Karpas-422 (cell line): ENCODE data around the gene RELN. TPM values are rescaled to one million over a fixed set of nuclear protein-coding genes. Genes with fewer than 3 reads are reported as not detected.
"Not testable (repeated sequence)": the region's sequence is repeated elsewhere in the genome, so short reads cannot be mapped to it uniquely, and the experiment has no call there.

Experiments
- DNase-seq: peaks from one replicate; pipeline ENCODE4 v3.0.0-alpha.2; 2015
- H2AFZ ChIP-seq: fragments of 200-600 bp; sonication (generic); 2 replicates; pipeline ENCODE4 v1.6.1; 2014; ENCODE audit warnings: antibody characterized with exemption, low read length, mixed read lengths
- H3K27ac ChIP-seq: fragments of 200-600 bp; sonication (generic); 2 replicates; pipeline ENCODE4 v1.5.1; 2014; ENCODE audit warnings: mild to moderate bottlenecking, low read length, moderate library complexity
- H3K27me3 ChIP-seq: fragments of 200-600 bp; sonication (generic); 2 replicates; pipeline ENCODE4 v1.6.1; 2014; ENCODE audit warnings: low read length, mixed read lengths
- H3K36me3 ChIP-seq: fragments of 200-600 bp; sonication (generic); 2 replicates; pipeline ENCODE4 v1.6.1; 2014; ENCODE audit warnings: low read length, mixed read lengths; ENCODE audit not compliant: insufficient read depth
- H3K4me1 ChIP-seq: fragments of 200-600 bp; sonication (generic); 2 replicates; pipeline ENCODE4 v1.6.1; 2014; ENCODE audit warnings: mild to moderate bottlenecking, low read length, mixed read lengths
- H3K4me2 ChIP-seq: fragments of 200-600 bp; sonication (generic); 2 replicates; pipeline ENCODE4 v1.6.1; 2014; ENCODE audit warnings: low read length, low read depth, mild to moderate bottlenecking; ENCODE audit not compliant: poor library complexity, severe bottlenecking
- H3K4me3 ChIP-seq: fragments of 200-600 bp; sonication (generic); 2 replicates; pipeline ENCODE4 v1.5.1; 2014; ENCODE audit warnings: mild to moderate bottlenecking, antibody characterized with exemption, low read length, mixed read lengths
- H3K79me2 ChIP-seq: fragments of 200-600 bp; sonication (generic); 2 replicates; pipeline ENCODE4 v1.6.1; 2014; ENCODE audit warnings: mild to moderate bottlenecking, low read length, mixed read lengths
- H3K9ac ChIP-seq: fragments of 200-600 bp; sonication (generic); 2 replicates; pipeline ENCODE4 v1.6.0; 2014; ENCODE audit warnings: low read length
- H3K9me2 ChIP-seq: fragments of 200-600 bp; sonication (generic), shearing (Covaris generic); replicated peaks from 2 replicates; pipeline ENCODE4 v1.6.0; 2014; ENCODE audit warnings: mild to moderate bottlenecking, low read length, moderate library complexity; ENCODE audit not compliant: insufficient read depth
- H3K9me3 ChIP-seq: fragments of 300-700, 200-600 bp; sonication (generic); 2 replicates; pipeline ENCODE4 v1.6.1; 2014; ENCODE audit warnings: low read length, mixed read lengths
- H4K20me1 ChIP-seq: fragments of 200-600 bp; sonication (generic); 2 replicates; pipeline ENCODE4 v1.6.1; 2014; ENCODE audit warnings: mild to moderate bottlenecking, antibody characterized with exemption, low read length, low read depth; ENCODE audit not compliant: insufficient read depth
- total RNA-seq: library from RNA; depleted of rRNA; stranded (reverse); fragments of >200 nt; shearing (Covaris generic); gene quantifications from 2 replicates; pipeline ENCODE4 v1.2.3, GENCODE V29; 2014; ENCODE audit warnings: low replicate concordance

RELN gene
- total RNA-seq, 1 experiment from 2014 or later, result not detected

DNA sequence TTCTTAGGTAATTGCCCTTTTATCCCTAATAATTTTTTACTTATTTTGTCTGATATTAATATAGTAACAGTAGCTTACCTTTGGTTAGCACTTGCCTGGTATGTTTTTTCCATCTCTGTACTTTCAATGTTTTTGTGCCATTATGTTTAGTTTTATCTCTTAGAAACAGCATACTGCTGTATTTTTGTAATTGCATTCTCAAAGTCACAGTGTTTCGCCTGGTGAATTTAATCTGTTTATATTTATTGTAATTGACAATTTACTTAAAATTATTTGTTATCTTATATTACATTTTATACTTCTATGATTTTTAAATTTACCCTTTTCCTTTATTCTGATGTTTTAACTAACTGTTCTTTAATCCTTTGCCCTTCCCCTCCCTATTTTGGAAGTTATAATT is 166.4 kb downstream of the RELN start:
- Histone ChIP-seq H2AFZ (no peak overlapping the region), H3K9ac (no peak overlapping the region), H3K9me3 (no peaks in the 10 kb centered on the region), H3K27ac (no peak overlapping the region), H4K20me1 (no peaks in the 10 kb centered on the region), H3K27me3 (no peaks in the 10 kb centered on the region), H3K9me2 (no peaks in the 10 kb centered on the region), H3K4me2 (no peak overlapping the region), H3K79me2 (no peaks in the 10 kb centered on the region), H3K4me1 (no peaks in the 10 kb centered on the region), H3K4me3 (no peak overlapping the region), H3K36me3 (no peaks in the 10 kb centered on the region)
- DNase-seq, result no peak

DNA sequence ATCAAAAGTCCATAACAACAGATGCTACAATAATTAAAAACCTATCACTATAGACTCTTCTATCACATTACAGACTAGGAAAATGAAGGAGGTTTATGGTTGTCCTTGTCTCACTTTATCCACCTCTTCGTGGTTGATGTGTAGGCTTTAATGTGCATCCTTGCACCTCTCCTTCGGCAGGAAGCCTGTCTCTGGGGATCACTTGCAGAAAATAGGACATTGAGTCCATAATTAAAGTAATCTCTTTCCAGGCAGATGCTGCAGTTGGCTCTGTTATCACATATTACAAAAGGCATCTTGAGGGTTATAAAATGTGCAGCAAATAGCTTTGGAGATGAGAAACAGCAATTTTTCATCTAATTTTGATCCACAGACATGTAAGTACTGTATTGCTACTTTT is 168.4 kb downstream of the RELN start:
- no peak overlapping the region for H3K27ac ChIP-seq
- no peaks in the 10 kb centered on the region for H4K20me1 ChIP-seq
- DNase-seq, result no peak
- H3K36me3 ChIP-seq, result no peaks in the 10 kb centered on the region
- H3K79me2 ChIP-seq, result no peaks in the 10 kb centered on the region
- no peaks in the 10 kb centered on the region for H3K27me3 ChIP-seq
- no peaks in the 10 kb centered on the region for H3K9me3 ChIP-seq
- no peaks in the 10 kb centered on the region for H3K4me1 ChIP-seq
- no peak overlapping the region for H2AFZ ChIP-seq
- no peak overlapping the region for H3K4me2 ChIP-seq
- no peaks in the 10 kb centered on the region for H3K9me2 ChIP-seq
- H3K9ac ChIP-seq, result no peak overlapping the region
- no peak overlapping the region for H3K4me3 ChIP-seq

DNA sequence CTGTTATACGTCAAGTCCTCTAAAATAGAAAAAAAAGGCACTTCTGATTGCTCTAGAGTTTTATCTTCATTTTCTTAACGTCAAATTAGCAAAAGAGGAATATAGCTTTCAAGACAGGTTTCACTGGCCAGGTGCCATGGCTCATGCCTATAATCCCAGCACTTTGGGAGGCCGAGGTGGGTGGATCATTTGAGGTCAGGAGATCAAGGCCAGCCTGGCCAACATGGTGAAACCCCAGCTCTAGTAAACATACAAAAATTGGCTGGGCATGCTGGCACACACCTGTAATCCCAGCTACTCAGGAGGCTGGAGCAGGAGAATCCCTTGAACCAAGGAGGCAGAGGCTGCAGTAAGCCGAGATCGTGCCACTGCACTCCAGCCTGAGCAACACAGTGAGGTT is 173.5 kb downstream of the RELN start:
- H3K36me3 ChIP-seq, H3K27me3 ChIP-seq, DNase-seq, H3K9ac ChIP-seq, H3K4me2 ChIP-seq, H4K20me1 ChIP-seq, H3K79me2 ChIP-seq, H3K4me1 ChIP-seq, H3K9me2 ChIP-seq, H2AFZ ChIP-seq, H3K4me3 ChIP-seq, H3K27ac ChIP-seq, H3K9me3 ChIP-seq: not testable (repeated sequence)

DNA sequence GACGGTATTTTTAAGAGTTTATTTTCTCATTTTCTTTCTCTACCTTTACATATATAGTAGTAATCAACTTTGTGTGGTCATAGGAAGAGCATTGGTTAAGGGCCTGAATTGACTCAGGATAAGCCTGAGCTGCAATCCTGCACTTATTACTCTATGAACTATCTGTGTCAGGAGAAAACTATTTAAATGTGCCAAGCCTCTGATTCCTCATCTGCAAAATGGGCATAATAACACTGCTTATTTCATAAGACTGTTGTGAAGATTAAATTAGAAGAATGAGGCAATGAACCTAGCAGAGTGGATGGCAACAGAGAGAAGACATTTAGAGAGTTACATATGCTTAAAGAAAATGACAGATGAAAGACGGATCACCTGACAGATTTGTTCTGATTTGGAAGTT is 175.5 kb downstream of the RELN start:
- Histone ChIP-seq H3K9me2 (no peaks in the 10 kb centered on the region), H3K4me1 (no peaks in the 10 kb centered on the region), H3K36me3 (no peaks in the 10 kb centered on the region), H3K4me3 (no peak overlapping the region), H3K9ac (no peak overlapping the region), H4K20me1 (no peaks in the 10 kb centered on the region), H3K79me2 (no peaks in the 10 kb centered on the region), H2AFZ (no peak overlapping the region), H3K27ac (no peak overlapping the region), H3K4me2 (no peak overlapping the region), H3K9me3 (no peaks in the 10 kb centered on the region), H3K27me3 (no peaks in the 10 kb centered on the region)
- DNase-seq, result no peak

DNA sequence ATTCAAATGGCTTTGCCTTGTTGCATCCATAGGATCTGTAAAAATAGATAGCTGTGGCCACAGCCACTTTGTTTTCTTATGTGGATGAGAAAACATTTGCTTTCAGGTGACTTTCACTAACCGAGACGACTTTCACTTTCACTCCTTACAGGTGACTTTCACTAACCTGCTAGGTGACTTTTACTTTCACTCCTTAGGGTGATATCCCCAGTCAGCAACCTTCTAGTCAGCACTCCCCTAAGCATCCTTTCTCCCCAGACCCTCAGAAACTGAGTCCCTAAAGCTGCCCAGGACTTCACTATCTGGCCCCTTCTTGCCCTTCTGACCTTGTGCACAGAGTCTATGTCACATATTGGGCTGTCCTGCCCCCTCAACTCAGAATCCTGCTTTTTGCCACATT is 177.5 kb downstream of the RELN start:
- DNase-seq, result no peak
- H3K4me3 ChIP-seq, result no peak overlapping the region
- no peak overlapping the region for H3K9ac ChIP-seq

DNA sequence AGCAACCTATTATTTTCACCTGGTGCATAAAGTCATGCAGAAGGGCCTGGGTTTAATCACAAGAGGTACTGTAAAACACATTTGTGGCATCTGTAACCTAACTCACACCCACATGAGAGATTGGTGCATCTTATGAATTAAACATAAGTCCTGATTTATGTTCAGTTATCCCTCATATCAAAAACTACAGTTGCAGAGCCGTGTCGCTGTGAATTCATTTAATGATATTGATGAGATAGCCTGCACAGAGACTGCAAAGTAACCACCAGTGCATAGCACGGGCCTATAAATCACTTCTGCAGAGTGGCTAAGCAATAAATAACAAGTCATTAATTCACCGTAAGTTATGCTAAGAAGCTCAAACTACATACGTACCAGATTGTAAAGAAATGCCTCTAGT is 178.2 kb downstream of the RELN start:
- no peaks in the 10 kb centered on the region for H3K79me2 ChIP-seq
- H4K20me1 ChIP-seq, result no peaks in the 10 kb centered on the region
- DNase-seq, result no peak
- no peak overlapping the region for H3K4me2 ChIP-seq
- no peak overlapping the region for H2AFZ ChIP-seq
- no peak overlapping the region for H3K27ac ChIP-seq
- no peak overlapping the region for H3K9ac ChIP-seq
- H3K36me3 ChIP-seq, result no peaks in the 10 kb centered on the region
- H3K27me3 ChIP-seq, result no peaks in the 10 kb centered on the region
- H3K9me2 ChIP-seq, result no peaks in the 10 kb centered on the region
- H3K4me1 ChIP-seq, result no peaks in the 10 kb centered on the region
- no peaks in the 10 kb centered on the region for H3K9me3 ChIP-seq
- H3K4me3 ChIP-seq, result no peak overlapping the region

More for the DNA sequence above, 177.5 kb downstream of the RELN start:
- Histone ChIP-seq H3K9me3 (no peaks in the 10 kb centered on the region), H3K9me2 (no peaks in the 10 kb centered on the region), H3K27ac (no peak overlapping the region), H2AFZ (no peak overlapping the region), H3K27me3 (no peaks in the 10 kb centered on the region), H3K36me3 (no peaks in the 10 kb centered on the region), H3K79me2 (no peaks in the 10 kb centered on the region), H4K20me1 (no peaks in the 10 kb centered on the region), H3K4me1 (no peaks in the 10 kb centered on the region), H3K4me2 (no peak overlapping the region)

DNA sequence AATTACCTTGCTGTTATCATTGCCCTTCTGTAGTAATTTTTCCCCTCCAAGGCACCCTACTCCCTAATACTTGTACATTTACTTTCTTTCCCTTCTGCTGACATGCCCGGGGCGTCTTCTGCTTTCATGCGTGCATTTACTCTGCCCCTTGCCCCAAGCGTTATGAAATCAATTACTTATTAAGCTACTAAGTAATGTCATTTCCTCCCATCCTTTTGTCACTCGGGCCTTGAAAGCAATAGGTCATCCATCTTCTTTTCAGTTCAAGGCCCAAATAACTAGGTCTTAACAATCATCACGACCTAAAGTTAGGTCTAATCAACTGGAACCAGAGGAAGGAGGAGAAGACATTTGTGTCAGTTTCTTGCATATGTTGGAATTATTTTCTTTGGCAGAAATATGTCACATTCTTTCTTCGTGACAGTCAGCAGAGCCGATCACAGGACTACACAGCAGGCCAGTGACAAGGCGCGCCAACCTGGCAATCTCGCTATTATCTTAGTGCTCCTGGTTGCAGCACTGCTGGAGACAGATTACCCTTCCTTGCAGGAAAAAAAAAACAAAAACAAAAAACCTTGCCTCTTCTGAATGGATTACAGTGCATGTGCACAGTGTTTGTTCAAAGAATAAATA is 179.2 kb downstream of the RELN start:
- Histone ChIP-seq H3K4me3 (no peak overlapping the region), H3K9me3 (no peaks in the 10 kb centered on the region), H3K27ac (no peak overlapping the region), H3K4me1 (no peaks in the 10 kb centered on the region), H3K4me2 (no peak overlapping the region), H3K9me2 (no peaks in the 10 kb centered on the region), H3K36me3 (no peaks in the 10 kb centered on the region), H3K79me2 (no peaks in the 10 kb centered on the region), H4K20me1 (no peaks in the 10 kb centered on the region), H3K9ac (no peak overlapping the region), H3K27me3 (no peaks in the 10 kb centered on the region), H2AFZ (no peak overlapping the region)
- no peak for DNase-seq

DNA sequence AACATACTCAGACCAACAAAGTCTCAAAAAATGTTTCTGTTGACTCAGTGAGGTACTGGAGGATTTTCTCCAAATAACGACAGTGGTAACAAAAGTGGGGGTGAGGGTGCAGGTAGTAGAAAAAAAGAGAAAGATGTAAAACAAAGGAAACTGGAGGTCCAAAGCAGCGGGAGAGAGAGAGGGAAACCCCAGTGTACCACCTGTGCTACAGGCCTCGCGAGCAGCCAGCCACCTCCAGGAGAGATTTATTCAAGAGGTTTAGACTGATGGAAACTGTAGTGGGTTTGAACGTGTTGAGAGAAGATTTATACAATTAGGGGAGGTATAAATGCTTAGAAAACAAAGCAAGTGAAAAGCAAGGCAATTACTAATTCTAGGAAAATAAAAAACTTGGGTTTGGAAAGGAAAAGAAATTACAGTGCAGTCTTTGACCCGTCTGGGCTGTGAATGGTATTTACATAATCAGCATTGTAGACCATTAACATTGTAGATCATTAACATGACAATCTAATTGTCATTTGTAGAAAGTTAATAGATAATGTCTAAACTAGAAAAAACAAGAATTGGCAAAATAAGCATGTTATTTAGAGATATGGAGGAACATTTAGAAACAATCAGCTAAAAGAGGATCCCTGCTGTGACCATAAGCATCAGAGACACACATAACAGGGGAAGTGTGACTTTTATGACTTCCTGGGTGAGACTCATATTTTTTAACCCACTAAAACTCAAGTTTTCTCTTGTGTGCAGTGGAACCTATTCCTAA is 180.0 kb downstream of the RELN start:
- Histone ChIP-seq H3K9ac (no peak overlapping the region), H3K36me3 (no peaks in the 10 kb centered on the region), H3K79me2 (no peaks in the 10 kb centered on the region), H3K9me3 (no peaks in the 10 kb centered on the region), H4K20me1 (no peaks in the 10 kb centered on the region), H3K4me2 (no peak overlapping the region), H3K9me2 (no peaks in the 10 kb centered on the region), H3K4me3 (no peak overlapping the region), H3K27ac (no peak overlapping the region), H3K27me3 (no peaks in the 10 kb centered on the region), H2AFZ (no peak overlapping the region), H3K4me1 (no peaks in the 10 kb centered on the region)
- DNase-seq, result no peak
